ENCODE measurements around the gene GAL.

Gene GAL

GRCh38 chr11:68683121-68683520 lies 1.2 kb upstream of the GAL start:
- no peak for DNase-seq

- no peak for DNase-seq
Measured at GRCh38 chr11:68683536-68684384, 584 bp upstream of the GAL start.

- no peak for DNase-seq
Measured at GRCh38 chr11:68685656-68686380, 1.5 kb downstream of the GAL start.

GRCh38 chr11:68686486-68686885 lies 2.1 kb downstream of the GAL start:
- DNase-seq: no peak

GRCh38 chr11:68687311-68687710 lies 3.0 kb downstream of the GAL start:
- no peak for DNase-seq

- no peak for DNase-seq
Measured at GRCh38 chr11:68687986-68688385, 3.6 kb downstream of the GAL start.

- no peak for DNase-seq
Measured at GRCh38 chr11:68688881-68689280, 4.5 kb downstream of the GAL start.

GRCh38 chr11:68689737-68690625 lies 5.6 kb downstream of the GAL start:
- no peak for DNase-seq

- DNase-seq: no peak
Measured at GRCh38 chr11:68690671-68691401, 6.5 kb downstream of the GAL start.

- no peak for DNase-seq
Measured at GRCh38 chr11:68691402-68691784, 7.0 kb downstream of the GAL start.

GRCh38 chr11:68692115-68692514 lies 7.8 kb downstream of the GAL start:
- no peak for DNase-seq

- DNase-seq: no peak
Measured at GRCh38 chr11:68692871-68693483, 8.6 kb downstream of the GAL start.

- DNase-seq: no peak
Measured at GRCh38 chr11:68693484-68693882, 9.1 kb downstream of the GAL start.

- no peak for DNase-seq
Measured at GRCh38 chr11:68694431-68695297, 10.3 kb downstream of the GAL start.

- no peak for DNase-seq
Measured at GRCh38 chr11:68695531-68695930, 11.2 kb downstream of the GAL start.

- no peak for DNase-seq
Measured at GRCh38 chr11:68698993-68699392, 14.6 kb downstream of the GAL start.

- no peak for DNase-seq
Measured at GRCh38 chr11:68704887-68705286, 20.5 kb downstream of the GAL start.

GRCh38 chr11:68707527-68707926 lies 23.2 kb downstream of the GAL start:
- DNase-seq: no peak

- DNase-seq: no peak
Measured at GRCh38 chr11:68709062-68709461, 24.7 kb downstream of the GAL start.

GRCh38 chr11:68710409-68710808 lies 26.1 kb downstream of the GAL start:
- no peak for DNase-seq

- DNase-seq: no peak
Measured at GRCh38 chr11:68711114-68711513, 26.8 kb downstream of the GAL start.

Measured in DMS53 (cell line).